Muscle of back (tissue), 10 donors: ENCODE data around the gene NPAS2. TPM values are rescaled to one million over a fixed set of nuclear protein-coding genes. Genes with fewer than 3 reads are reported as not detected.

Source experiments
- polyA plus RNA-seq, 10 donors: library from polyadenylated mRNA; unstranded; fragments of 120-200 nt; gene quantifications; one replicate each; pipeline ENCODE4 v1.2.1, GENCODE V29; 2013; ENCODE audit not compliant: insufficient read length in 10 of 10

The NPAS2 gene
- polyA plus RNA-seq, 10 donors = 6.1 to 12.1 (median 10.5) TPM

Other genes starting within 250 kb of the NPAS2 start
- gene RPL31, start 182.2 kb downstream of the NPAS2 start, polyA plus RNA-seq = 1,000 to 10,000 TPM; 3,258 to 4,486 (median 3,722) TPM